Measurements from ENCODE around the gene RAP1B. TPM values are rescaled to one million over a fixed set of nuclear protein-coding genes. Genes with fewer than 3 reads are reported as not detected.

The RAP1B gene
- total RNA-seq, 1 experiment from 2014 or later = 180 TPM

- Mint-ChIP-seq H3K27me3 (ENCODE audit: insufficient read depth, unreplicated experiment) (no peaks in the 10 kb centered on the region), H3K4me3 (ENCODE audit: unreplicated experiment) (no peak overlapping the region), H3K36me3 (ENCODE audit: insufficient read depth, unreplicated experiment) (no peaks in the 10 kb centered on the region), H3K27ac (ENCODE audit: low read depth, unreplicated experiment) (no peak overlapping the region), H3K4me1 (ENCODE audit: insufficient read depth, unreplicated experiment) (no peaks in the 10 kb centered on the region), H3K9me3 (ENCODE audit: unreplicated experiment) (no peaks in the 10 kb centered on the region)
- ChIA-PET CTCF (interaction anchor here (0.5 to 1.7 kb wide), 4 partner anchors 9 to 220 kb away, joined by 3 to 6 read pairs (median 3); no protein-coding TSS in a partner anchor), POLR2A (interaction anchor here (1.2 kb wide), 1 partner anchor 13 kb away, joined by 3 read pairs; no protein-coding TSS in a partner anchor)
- no peak for DNase-seq (ENCODE audit: unreplicated experiment)
- TF ChIP-seq CTCF (IDR thresholded peaks at IDR 0.05; ENCODE audit: unreplicated experiment) = no peak
- BruUV-seq (replicated peaks) = no TSS peak
- intact Hi-C loops (cut with micrococcal nuclease) = no loop called here
Observed at GRCh38 chr12:68578765-68579164, 31.9 kb upstream of the RAP1B start.

DNA sequence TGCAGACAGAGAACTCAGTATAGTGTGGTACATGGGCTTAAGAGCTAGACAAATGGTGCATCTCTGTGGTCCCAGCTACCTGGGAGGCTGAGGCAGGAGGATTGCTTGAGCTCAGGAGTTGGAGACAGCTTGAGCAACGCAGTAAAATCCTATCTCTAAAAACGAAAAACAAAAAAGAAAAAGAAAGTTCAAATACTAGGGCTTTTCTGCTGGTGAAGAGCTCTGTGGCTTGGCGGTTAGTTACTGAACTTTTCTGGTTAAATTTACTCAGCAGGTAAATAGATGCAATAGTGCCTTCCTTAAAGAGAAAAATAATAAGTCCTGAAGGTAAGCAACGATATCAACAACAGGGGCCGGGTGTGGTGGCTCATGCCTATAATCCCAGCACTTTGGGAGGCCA lies 31.4 kb upstream of the RAP1B start:
- H3K4me3 Mint-ChIP-seq (ENCODE audit: unreplicated experiment) = no peak overlapping the region
- no peaks in the 10 kb centered on the region for H3K27me3 Mint-ChIP-seq (ENCODE audit: insufficient read depth, unreplicated experiment)
- H3K36me3 Mint-ChIP-seq (ENCODE audit: insufficient read depth, unreplicated experiment) = no peaks in the 10 kb centered on the region
- DNase-seq (ENCODE audit: unreplicated experiment) = no peak
- H3K27ac Mint-ChIP-seq (ENCODE audit: low read depth, unreplicated experiment) = no peak overlapping the region
- H3K9me3 Mint-ChIP-seq (ENCODE audit: unreplicated experiment) = no peaks in the 10 kb centered on the region
- intact Hi-C loops (cut with micrococcal nuclease) = no loop called here
- CTCF ChIA-PET = interaction anchor here (0.8 to 1.7 kb wide), 3 partner anchors 9 to 197 kb away, joined by 3 to 6 read pairs (median 6); no protein-coding TSS in a partner anchor
- BruUV-seq (replicated peaks) = no TSS peak
- no peaks in the 10 kb centered on the region for H3K4me1 Mint-ChIP-seq (ENCODE audit: insufficient read depth, unreplicated experiment)
- TF ChIP-seq CTCF (IDR thresholded peaks at IDR 0.05; ENCODE audit: unreplicated experiment) = no peak
- POLR2A ChIA-PET = interaction anchor here (0.6 to 1.2 kb wide), 2 partner anchors 14 to 175 kb away, joined by 3 to 4 read pairs; no protein-coding TSS in a partner anchor

- no peak overlapping the region for H3K4me3 Mint-ChIP-seq (ENCODE audit: unreplicated experiment)
- no peaks in the 10 kb centered on the region for H3K36me3 Mint-ChIP-seq (ENCODE audit: insufficient read depth, unreplicated experiment)
- no peak overlapping the region for H3K27ac Mint-ChIP-seq (ENCODE audit: low read depth, unreplicated experiment)
- intact Hi-C loops (cut with micrococcal nuclease) = no loop called here
- no peaks in the 10 kb centered on the region for H3K9me3 Mint-ChIP-seq (ENCODE audit: unreplicated experiment)
- ChIA-PET POLR2A (interaction anchor here (0.6 to 1.1 kb wide), 3 partner anchors 8 to 181 kb away, joined by 3 to 5 read pairs (median 3); no protein-coding TSS in a partner anchor), CTCF (no interaction called here)
- H3K27me3 Mint-ChIP-seq (ENCODE audit: insufficient read depth, unreplicated experiment) = no peaks in the 10 kb centered on the region
- BruUV-seq (replicated peaks) = no TSS peak
- peaks cover 6% of the 10 kb centered on the region for H3K4me1 Mint-ChIP-seq (ENCODE audit: insufficient read depth, unreplicated experiment)
- DNase-seq (ENCODE audit: unreplicated experiment) = no peak
- TF ChIP-seq CTCF (IDR thresholded peaks at IDR 0.05; ENCODE audit: unreplicated experiment) = no peak
Observed at GRCh38 chr12:68580911-68581310, 29.8 kb upstream of the RAP1B start.

- Mint-ChIP-seq H3K27me3 (ENCODE audit: insufficient read depth, unreplicated experiment) (no peaks in the 10 kb centered on the region), H3K4me1 (ENCODE audit: insufficient read depth, unreplicated experiment) (peaks cover 6% of the 10 kb centered on the region), H3K4me3 (ENCODE audit: unreplicated experiment) (no peak overlapping the region), H3K9me3 (ENCODE audit: unreplicated experiment) (no peaks in the 10 kb centered on the region), H3K36me3 (ENCODE audit: insufficient read depth, unreplicated experiment) (no peaks in the 10 kb centered on the region), H3K27ac (ENCODE audit: low read depth, unreplicated experiment) (no peak overlapping the region)
- ChIA-PET POLR2A (no interaction called here), CTCF (interaction anchor here (0.6 to 0.7 kb wide), 2 partner anchors 13 to 96 kb away, joined by 3 read pairs; no protein-coding TSS in a partner anchor)
- intact Hi-C loops (cut with micrococcal nuclease) = no loop called here
- TF ChIP-seq CTCF (IDR thresholded peaks at IDR 0.05; ENCODE audit: unreplicated experiment) = no peak
- BruUV-seq (replicated peaks) = no TSS peak
- DNase-seq (ENCODE audit: unreplicated experiment) = no peak
Observed at GRCh38 chr12:68581926-68582325, 28.8 kb upstream of the RAP1B start.

Measured in MCF 10A (cell line).